HepG2 (cell line): Measurements from ENCODE around the gene PDCD2L. TPM values are rescaled to one million over a fixed set of nuclear protein-coding genes. Genes with fewer than 3 reads are reported as not detected.

ENCODE experiments used
- HOXA9 ChIP-seq: sonication (generic); formaldehyde crosslinking; IDR thresholded peaks from 2 replicates; pipeline ENCODE4 v1.8.1; 2022; ENCODE audit warnings: missing genetic modification reagents, mild to moderate bottlenecking, moderate library complexity, borderline replicate concordance
- NCOR1 ChIP-seq: fragments of 200-600 bp; sonication (generic); IDR thresholded peaks from 2 replicates; pipeline ENCODE4 v1.7.0; 2017; ENCODE audit warnings: antibody characterized with exemption, low read length, borderline replicate concordance
- polyA plus RNA-seq, 8 experiments: library from polyadenylated mRNA; depleted of rRNA in 3 of 8; stranded (reverse) in 7 of 8; unstranded in 1 of 8; fragments of >200 nt; fragmentation: Illumina TruSeq in 4 of 8; extraction: Trizol in 4 of 8; gene quantifications; 2 replicates each; pipeline versions ENCODE4 v1.2.1 to v1.2.3, GENCODE V29; 2011 to 2016; ENCODE audit warnings: low read depth in 4 of 8, missing spikeins in 1 of 8, mixed read lengths in 1 of 8; ENCODE audit not compliant: insufficient read depth in 1 of 8
- total RNA-seq, 5 experiments: library from RNA; depleted of rRNA; stranded (reverse); fragments of >200 nt; fragmentation: Illumina TruSeq; extraction: Trizol; gene quantifications; 2 replicates each; pipeline ENCODE4 v1.2.3, GENCODE V29; 2016; ENCODE audit warnings: low read depth in 1 of 5
- TF ChIP-seq, protein P1 (sequence below): sonication (generic); formaldehyde crosslinking; IDR thresholded peaks from 2 replicates; pipeline ENCODE4 v1.5.1; 2020; ENCODE audit warnings: mild to moderate bottlenecking, missing genetic modification reagents, moderate library complexity
- TF ChIP-seq, protein P2 (sequence below): sonication (generic); formaldehyde crosslinking; IDR thresholded peaks from 2 replicates; pipeline ENCODE4 v1.4.0; 2020; ENCODE audit warnings: mild to moderate bottlenecking, missing genetic modification reagents
- TF ChIP-seq, protein P3 (sequence below): sonication (generic); formaldehyde crosslinking; IDR thresholded peaks from 2 replicates; pipeline ENCODE4 v1.5.1; 2020; ENCODE audit warnings: missing genetic modification reagents, mild to moderate bottlenecking, borderline replicate concordance
- TF ChIP-seq, protein P4 (sequence below): sonication (generic); formaldehyde crosslinking; IDR thresholded peaks from one replicate; pipeline ENCODE4 v1.5.1; 2020; ENCODE audit warnings: mild to moderate bottlenecking, missing genetic modification reagents; ENCODE audit errors: not compliant biosample characterization

PDCD2L gene
- total and polyA plus RNA-seq, 2 of the 13 experiments (the other 11 are each of a cell fraction or from before 2014, with no cell fraction given): 29.3 to 35.2 TPM

DNA sequence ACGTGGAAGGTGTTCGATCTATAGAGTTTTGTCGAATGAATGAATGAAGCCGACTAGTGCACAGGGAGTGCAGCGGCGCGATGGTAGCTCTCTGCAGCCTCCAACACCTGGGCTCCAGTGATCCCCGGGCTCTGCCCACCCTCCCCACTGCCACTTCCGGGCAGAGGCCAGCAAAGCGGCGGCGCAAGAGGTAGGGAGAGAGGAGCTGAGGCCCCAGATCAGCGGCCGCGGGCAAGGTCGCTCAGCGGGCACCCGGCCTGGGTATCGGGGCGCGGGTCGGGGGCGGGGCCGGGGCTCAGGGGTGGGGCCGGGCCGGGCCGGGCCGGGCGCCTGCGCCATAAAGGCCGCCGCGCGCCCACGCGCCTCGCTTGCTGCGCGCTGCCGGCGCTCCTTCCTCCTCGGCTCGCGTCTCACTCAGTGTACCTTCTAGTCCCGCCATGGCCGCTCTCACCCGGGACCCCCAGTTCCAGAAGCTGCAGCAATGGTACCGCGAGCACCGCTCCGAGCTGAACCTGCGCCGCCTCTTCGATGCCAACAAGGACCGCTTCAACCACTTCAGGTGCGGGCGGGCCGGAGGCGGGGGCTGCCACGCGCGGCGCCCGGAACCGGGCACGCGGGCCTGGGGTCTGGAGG, 39.3 kb upstream of the PDCD2L start, which contains the start of gene GPI (continued):
- TF ChIP-seq, protein P1, sequence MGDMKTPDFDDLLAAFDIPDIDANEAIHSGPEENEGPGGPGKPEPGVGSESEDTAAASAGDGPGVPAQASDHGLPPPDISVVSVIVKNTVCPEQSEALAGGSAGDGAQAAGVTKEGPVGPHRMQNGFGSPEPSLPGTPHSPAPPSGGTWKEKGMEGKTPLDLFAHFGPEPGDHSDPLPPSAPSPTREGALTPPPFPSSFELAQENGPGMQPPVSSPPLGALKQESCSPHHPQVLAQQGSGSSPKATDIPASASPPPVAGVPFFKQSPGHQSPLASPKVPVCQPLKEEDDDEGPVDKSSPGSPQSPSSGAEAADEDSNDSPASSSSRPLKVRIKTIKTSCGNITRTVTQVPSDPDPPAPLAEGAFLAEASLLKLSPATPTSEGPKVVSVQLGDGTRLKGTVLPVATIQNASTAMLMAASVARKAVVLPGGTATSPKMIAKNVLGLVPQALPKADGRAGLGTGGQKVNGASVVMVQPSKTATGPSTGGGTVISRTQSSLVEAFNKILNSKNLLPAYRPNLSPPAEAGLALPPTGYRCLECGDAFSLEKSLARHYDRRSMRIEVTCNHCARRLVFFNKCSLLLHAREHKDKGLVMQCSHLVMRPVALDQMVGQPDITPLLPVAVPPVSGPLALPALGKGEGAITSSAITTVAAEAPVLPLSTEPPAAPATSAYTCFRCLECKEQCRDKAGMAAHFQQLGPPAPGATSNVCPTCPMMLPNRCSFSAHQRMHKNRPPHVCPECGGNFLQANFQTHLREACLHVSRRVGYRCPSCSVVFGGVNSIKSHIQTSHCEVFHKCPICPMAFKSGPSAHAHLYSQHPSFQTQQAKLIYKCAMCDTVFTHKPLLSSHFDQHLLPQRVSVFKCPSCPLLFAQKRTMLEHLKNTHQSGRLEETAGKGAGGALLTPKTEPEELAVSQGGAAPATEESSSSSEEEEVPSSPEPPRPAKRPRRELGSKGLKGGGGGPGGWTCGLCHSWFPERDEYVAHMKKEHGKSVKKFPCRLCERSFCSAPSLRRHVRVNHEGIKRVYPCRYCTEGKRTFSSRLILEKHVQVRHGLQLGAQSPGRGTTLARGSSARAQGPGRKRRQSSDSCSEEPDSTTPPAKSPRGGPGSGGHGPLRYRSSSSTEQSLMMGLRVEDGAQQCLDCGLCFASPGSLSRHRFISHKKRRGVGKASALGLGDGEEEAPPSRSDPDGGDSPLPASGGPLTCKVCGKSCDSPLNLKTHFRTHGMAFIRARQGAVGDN (CRISPR knock-in tag): peak; percentile 76
- TF ChIP-seq, protein P2, sequence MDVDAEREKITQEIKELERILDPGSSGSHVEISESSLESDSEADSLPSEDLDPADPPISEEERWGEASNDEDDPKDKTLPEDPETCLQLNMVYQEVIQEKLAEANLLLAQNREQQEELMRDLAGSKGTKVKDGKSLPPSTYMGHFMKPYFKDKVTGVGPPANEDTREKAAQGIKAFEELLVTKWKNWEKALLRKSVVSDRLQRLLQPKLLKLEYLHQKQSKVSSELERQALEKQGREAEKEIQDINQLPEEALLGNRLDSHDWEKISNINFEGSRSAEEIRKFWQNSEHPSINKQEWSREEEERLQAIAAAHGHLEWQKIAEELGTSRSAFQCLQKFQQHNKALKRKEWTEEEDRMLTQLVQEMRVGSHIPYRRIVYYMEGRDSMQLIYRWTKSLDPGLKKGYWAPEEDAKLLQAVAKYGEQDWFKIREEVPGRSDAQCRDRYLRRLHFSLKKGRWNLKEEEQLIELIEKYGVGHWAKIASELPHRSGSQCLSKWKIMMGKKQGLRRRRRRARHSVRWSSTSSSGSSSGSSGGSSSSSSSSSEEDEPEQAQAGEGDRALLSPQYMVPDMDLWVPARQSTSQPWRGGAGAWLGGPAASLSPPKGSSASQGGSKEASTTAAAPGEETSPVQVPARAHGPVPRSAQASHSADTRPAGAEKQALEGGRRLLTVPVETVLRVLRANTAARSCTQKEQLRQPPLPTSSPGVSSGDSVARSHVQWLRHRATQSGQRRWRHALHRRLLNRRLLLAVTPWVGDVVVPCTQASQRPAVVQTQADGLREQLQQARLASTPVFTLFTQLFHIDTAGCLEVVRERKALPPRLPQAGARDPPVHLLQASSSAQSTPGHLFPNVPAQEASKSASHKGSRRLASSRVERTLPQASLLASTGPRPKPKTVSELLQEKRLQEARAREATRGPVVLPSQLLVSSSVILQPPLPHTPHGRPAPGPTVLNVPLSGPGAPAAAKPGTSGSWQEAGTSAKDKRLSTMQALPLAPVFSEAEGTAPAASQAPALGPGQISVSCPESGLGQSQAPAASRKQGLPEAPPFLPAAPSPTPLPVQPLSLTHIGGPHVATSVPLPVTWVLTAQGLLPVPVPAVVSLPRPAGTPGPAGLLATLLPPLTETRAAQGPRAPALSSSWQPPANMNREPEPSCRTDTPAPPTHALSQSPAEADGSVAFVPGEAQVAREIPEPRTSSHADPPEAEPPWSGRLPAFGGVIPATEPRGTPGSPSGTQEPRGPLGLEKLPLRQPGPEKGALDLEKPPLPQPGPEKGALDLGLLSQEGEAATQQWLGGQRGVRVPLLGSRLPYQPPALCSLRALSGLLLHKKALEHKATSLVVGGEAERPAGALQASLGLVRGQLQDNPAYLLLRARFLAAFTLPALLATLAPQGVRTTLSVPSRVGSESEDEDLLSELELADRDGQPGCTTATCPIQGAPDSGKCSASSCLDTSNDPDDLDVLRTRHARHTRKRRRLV (CRISPR knock-in tag): no peak
- TF ChIP-seq, protein P3, sequence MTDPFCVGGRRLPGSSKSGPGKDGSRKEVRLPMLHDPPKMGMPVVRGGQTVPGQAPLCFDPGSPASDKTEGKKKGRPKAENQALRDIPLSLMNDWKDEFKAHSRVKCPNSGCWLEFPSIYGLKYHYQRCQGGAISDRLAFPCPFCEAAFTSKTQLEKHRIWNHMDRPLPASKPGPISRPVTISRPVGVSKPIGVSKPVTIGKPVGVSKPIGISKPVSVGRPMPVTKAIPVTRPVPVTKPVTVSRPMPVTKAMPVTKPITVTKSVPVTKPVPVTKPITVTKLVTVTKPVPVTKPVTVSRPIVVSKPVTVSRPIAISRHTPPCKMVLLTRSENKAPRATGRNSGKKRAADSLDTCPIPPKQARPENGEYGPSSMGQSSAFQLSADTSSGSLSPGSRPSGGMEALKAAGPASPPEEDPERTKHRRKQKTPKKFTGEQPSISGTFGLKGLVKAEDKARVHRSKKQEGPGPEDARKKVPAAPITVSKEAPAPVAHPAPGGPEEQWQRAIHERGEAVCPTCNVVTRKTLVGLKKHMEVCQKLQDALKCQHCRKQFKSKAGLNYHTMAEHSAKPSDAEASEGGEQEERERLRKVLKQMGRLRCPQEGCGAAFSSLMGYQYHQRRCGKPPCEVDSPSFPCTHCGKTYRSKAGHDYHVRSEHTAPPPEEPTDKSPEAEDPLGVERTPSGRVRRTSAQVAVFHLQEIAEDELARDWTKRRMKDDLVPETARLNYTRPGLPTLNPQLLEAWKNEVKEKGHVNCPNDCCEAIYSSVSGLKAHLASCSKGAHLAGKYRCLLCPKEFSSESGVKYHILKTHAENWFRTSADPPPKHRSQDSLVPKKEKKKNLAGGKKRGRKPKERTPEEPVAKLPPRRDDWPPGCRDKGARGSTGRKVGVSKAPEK (CRISPR knock-in tag): no peak
- TF ChIP-seq, protein P4, sequence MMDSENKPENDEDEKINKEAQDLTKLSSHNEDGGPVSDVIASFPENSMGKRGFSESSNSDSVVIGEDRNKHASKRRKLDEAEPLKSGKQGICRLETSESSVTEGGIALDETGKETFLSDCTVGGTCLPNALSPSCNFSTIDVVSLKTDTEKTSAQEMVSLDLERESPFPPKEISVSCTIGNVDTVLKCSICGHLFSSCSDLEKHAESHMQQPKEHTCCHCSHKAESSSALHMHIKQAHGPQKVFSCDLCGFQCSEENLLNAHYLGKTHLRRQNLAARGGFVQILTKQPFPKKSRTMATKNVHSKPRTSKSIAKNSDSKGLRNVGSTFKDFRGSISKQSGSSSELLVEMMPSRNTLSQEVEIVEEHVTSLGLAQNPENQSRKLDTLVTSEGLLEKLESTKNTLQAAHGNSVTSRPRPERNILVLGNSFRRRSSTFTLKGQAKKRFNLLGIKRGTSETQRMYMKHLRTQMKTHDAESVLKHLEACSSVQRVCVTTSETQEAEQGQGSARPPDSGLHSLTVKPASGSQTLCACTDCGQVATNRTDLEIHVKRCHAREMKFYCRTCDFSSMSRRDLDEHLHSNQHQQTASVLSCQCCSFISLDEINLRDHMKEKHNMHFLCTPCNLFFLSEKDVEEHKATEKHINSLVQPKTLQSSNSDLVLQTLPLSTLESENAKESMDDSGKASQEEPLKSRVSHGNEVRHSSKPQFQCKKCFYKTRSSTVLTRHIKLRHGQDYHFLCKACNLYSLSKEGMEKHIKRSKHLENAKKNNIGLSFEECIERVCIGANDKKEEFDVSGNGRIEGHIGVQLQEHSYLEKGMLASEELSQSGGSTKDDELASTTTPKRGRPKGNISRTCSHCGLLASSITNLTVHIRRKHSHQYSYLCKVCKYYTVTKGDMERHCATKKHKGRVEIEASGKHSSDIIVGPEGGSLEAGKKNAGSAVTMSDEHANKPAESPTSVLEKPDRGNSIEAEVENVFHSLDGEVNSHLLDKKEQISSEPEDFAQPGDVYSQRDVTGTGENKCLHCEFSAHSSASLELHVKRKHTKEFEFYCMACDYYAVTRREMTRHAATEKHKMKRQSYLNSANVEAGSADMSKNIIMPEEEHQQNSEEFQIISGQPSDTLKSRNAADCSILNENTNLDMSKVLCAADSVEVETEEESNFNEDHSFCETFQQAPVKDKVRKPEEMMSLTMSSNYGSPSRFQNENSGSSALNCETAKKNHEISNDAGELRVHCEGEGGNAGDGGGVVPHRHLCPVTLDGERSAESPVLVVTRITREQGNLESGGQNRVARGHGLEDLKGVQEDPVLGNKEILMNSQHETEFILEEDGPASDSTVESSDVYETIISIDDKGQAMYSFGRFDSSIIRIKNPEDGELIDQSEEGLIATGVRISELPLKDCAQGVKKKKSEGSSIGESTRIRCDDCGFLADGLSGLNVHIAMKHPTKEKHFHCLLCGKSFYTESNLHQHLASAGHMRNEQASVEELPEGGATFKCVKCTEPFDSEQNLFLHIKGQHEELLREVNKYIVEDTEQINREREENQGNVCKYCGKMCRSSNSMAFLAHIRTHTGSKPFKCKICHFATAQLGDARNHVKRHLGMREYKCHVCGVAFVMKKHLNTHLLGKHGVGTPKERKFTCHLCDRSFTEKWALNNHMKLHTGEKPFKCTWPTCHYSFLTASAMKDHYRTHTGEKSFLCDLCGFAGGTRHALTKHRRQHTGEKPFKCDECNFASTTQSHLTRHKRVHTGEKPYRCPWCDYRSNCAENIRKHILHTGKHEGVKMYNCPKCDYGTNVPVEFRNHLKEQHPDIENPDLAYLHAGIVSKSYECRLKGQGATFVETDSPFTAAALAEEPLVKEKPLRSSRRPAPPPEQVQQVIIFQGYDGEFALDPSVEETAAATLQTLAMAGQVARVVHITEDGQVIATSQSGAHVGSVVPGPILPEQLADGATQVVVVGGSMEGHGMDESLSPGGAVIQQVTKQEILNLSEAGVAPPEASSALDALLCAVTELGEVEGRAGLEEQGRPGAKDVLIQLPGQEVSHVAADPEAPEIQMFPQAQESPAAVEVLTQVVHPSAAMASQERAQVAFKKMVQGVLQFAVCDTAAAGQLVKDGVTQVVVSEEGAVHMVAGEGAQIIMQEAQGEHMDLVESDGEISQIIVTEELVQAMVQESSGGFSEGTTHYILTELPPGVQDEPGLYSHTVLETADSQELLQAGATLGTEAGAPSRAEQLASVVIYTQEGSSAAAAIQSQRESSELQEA (CRISPR knock-in tag): no peak
- TF ChIP-seq NCOR1: no peak
- TF ChIP-seq HOXA9 (CRISPR knock-in tag): no peak
